ENCODE data around the gene PYDC1. TPM values are rescaled to one million over a fixed set of nuclear protein-coding genes. Genes with fewer than 3 reads are reported as not detected.
A peak's percentile ranks its signal among the peaks of the same experiment; 100 is the strongest.

PYDC1 gene
- total RNA-seq, 4 donors from 2014 or later = 4.2 to 17.7 (median 13.8) TPM; not detected in 1

DNA sequence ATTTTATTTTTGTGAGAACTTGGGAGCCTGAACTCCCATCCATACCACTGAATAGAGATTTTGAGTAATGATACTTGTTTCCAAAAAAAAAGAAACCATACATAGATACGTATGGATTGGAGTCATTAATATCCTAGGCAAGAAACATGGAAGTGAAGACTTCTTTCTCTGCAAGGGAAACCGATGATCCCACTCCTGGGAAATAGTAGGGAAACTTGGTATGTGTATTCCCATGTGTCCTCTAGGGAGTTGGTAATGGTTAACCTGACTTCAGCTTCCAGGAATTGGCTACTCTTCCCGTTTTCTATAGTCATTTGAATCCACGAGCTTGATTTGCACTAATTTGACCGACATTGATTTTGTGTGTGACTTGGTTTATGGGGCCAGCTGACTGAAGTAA, 31.6 kb downstream of the PYDC1 start:
- Histone ChIP-seq H3K9me3 (no peaks in the 10 kb centered on the region), H3K4me3 (no peak overlapping the region), H3K4me1 (peaks cover 40% of the 10 kb centered on the region), H3K27ac (no peak overlapping the region), H3K27me3 (no peaks in the 10 kb centered on the region), H3K36me3 (peaks cover 80% of the 10 kb centered on the region)
- WGBS = 63% methylated on average over 5 of the region's 5 CpGs
- no peak for DNase-seq (ENCODE audit: low spot score in 2 of 2)
- TF ChIP-seq EP300 (IDR thresholded peaks at IDR 0.05) = no peak
- TF ChIP-seq POLR2A (IDR thresholded peaks at IDR 0.05) = no peak
- TF ChIP-seq, protein P1, sequence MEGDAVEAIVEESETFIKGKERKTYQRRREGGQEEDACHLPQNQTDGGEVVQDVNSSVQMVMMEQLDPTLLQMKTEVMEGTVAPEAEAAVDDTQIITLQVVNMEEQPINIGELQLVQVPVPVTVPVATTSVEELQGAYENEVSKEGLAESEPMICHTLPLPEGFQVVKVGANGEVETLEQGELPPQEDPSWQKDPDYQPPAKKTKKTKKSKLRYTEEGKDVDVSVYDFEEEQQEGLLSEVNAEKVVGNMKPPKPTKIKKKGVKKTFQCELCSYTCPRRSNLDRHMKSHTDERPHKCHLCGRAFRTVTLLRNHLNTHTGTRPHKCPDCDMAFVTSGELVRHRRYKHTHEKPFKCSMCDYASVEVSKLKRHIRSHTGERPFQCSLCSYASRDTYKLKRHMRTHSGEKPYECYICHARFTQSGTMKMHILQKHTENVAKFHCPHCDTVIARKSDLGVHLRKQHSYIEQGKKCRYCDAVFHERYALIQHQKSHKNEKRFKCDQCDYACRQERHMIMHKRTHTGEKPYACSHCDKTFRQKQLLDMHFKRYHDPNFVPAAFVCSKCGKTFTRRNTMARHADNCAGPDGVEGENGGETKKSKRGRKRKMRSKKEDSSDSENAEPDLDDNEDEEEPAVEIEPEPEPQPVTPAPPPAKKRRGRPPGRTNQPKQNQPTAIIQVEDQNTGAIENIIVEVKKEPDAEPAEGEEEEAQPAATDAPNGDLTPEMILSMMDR (IDR thresholded peaks at IDR 0.05) = no peak
- no peak for TF ChIP-seq POLR2AphosphoS5 (IDR thresholded peaks at IDR 0.05)

DNA sequence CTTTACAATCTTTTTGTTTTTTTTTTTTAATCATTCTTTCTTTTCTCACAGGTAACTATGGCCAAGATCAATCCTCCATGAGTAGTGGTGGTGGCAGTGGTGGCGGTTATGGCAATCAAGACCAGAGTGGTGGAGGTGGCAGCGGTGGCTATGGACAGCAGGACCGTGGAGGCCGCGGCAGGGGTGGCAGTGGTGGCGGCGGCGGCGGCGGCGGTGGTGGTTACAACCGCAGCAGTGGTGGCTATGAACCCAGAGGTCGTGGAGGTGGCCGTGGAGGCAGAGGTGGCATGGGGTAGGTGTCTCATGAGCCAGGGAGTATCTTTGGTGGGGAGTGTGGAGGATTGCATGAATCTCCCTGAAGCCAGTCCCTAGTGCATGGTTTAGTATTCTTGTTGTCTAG, 32.0 kb downstream of the PYDC1 start:
- no peak for DNase-seq (ENCODE audit: low spot score in 2 of 2)
- peaks cover 76% of the 10 kb centered on the region for H3K36me3 ChIP-seq

DNA sequence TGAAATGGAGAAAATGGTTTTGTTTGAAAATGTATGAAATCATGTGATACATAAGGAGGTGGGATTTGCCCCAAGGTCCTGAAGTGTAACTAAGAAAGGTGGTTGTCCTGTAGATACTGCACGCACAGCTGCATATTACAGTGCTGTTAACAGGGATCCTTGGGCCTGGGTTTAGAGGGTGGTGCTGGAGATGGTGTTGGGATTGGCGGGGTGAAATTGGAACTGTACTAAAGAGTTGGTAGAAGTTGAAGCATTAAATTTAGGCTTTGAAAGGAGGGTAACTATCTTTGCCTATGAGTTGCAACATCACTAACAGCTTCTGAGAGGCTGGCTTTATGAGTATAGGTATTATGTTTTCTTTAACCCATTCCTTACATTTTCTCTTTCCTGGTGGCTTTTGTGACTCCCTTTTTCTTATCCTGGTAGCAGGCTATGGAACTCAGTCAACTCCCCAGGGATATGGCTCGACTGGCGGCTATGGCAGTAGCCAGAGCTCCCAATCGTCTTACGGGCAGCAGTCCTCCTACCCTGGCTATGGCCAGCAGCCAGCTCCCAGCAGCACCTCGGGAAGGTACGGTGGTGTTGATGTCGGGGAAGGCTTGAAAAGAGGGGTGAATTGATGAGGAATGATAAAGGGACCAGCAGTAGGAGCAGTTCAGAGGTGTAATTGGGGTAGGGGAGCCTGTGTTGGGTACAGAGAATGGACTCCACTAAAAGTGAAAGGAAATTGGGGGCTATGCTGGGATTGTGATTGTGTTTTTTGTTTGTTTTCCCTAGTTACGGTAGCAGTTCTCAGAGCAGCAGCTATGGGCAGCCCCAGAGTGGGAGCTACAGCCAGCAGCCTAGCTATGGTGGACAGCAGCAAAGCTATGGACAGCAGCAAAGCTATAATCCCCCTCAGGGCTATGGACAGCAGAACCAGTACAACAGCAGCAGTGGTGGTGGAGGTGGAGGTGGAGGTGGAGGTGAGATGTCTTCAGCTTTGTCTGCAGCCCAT, 33.2 kb downstream of the PYDC1 start:
- no peak for DNase-seq (ENCODE audit: low spot score in 2 of 2)
- no peak overlapping the region for H3K27ac ChIP-seq
- no peak overlapping the region for H3K4me3 ChIP-seq
- no peaks in the 10 kb centered on the region for H3K9me3 ChIP-seq
- TF ChIP-seq EP300 (IDR thresholded peaks at IDR 0.05) (no peak), POLR2A (IDR thresholded peaks at IDR 0.05) (no peak), POLR2AphosphoS5 (IDR thresholded peaks at IDR 0.05) (no peak)
- TF ChIP-seq, protein P1 (IDR thresholded peaks at IDR 0.05) = no peak
- peaks cover 47% of the 10 kb centered on the region for H3K4me1 ChIP-seq
- peaks cover 64% of the 10 kb centered on the region for H3K36me3 ChIP-seq
- H3K27me3 ChIP-seq = no peaks in the 10 kb centered on the region
- 80% methylated on average over 10 of the region's 10 CpGs for WGBS

More for the DNA sequence above, 32.0 kb downstream of the PYDC1 start:
- TF ChIP-seq, protein P1 (IDR thresholded peaks at IDR 0.05) = no peak
- TF ChIP-seq EP300 (IDR thresholded peaks at IDR 0.05) = no peak
- TF ChIP-seq POLR2AphosphoS5 (IDR thresholded peaks at IDR 0.05) = no peak
- no peak for TF ChIP-seq POLR2A (IDR thresholded peaks at IDR 0.05)
- no peak overlapping the region for H3K4me3 ChIP-seq
- no peak overlapping the region for H3K27ac ChIP-seq
- WGBS = 93% methylated on average over 14 of the region's 14 CpGs
- no peaks in the 10 kb centered on the region for H3K27me3 ChIP-seq
- no peaks in the 10 kb centered on the region for H3K9me3 ChIP-seq
- peaks cover 40% of the 10 kb centered on the region for H3K4me1 ChIP-seq

DNA sequence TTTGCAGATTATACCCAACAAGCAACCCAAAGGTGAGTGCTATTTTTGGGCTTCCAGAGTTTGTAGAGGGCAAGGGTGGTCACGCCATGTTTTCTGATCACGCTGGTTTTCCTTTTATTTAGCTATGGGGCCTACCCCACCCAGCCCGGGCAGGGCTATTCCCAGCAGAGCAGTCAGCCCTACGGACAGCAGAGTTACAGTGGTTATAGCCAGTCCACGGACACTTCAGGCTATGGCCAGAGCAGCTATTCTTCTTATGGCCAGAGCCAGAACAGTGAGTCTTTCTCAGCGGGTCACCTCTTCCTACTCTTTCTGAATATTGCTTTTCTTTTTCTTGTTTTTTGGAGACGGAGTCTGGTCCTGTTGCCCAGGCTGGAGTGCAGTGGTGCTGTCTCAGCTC, 34.5 kb downstream of the PYDC1 start:
- Histone ChIP-seq H3K9me3 (no peaks in the 10 kb centered on the region), H3K27me3 (no peaks in the 10 kb centered on the region), H3K4me3 (peak overlapping the region; percentile 96), H3K36me3 (peaks cover 51% of the 10 kb centered on the region), H3K27ac (no peak overlapping the region), H3K4me1 (peaks cover 49% of the 10 kb centered on the region)
- TF ChIP-seq, protein P1 (IDR thresholded peaks at IDR 0.05) = no peak
- no peak for TF ChIP-seq POLR2A (IDR thresholded peaks at IDR 0.05)
- TF ChIP-seq EP300 (IDR thresholded peaks at IDR 0.05) = no peak
- TF ChIP-seq POLR2AphosphoS5 (IDR thresholded peaks at IDR 0.05) = no peak
- 18% methylated on average over 7 of the region's 7 CpGs for WGBS
- DNase-seq (ENCODE audit: low spot score in 2 of 2) = no peak

DNA sequence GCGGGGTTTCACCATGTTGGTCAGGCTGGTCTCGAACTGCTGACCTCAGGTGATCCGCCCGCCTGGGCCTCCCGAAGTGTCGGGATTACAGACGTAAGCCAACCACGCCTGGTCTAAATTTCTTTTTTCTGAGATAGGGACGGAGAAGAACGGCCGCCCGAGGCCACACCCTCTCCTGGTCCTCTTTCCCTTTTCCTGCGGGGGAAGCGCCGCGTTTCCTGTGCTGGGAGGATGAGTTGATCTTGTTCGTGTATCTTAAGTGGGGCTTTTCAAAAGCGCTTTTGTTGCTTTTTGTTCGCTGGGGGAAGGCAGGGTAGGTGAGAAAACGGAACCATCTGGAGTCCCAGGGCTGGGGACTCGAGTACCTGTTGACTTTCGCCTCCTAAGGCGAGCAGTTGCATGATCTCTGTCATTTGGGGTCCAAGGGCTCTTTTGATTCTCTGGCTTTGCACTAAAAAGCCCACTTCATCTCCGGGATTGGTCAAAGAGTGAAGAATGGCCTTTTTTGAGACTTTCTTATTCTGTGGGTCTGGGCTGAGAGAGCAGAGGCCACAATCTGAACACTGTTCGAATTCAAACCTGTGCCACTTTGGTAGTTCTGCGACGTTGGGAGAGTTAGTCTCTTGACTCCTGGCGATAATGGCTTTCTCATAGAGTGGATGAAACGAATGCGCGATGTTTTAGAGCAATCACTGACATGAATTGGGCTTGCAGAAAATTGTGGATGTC, 35.7 kb downstream of the PYDC1 start:
- Histone ChIP-seq H3K36me3 (peaks cover 40% of the 10 kb centered on the region), H3K4me3 (peak overlapping the region; percentile 96), H3K27ac (peak overlapping the region; percentile 99), H3K27me3 (no peaks in the 10 kb centered on the region), H3K4me1 (peaks cover 49% of the 10 kb centered on the region), H3K9me3 (no peaks in the 10 kb centered on the region)
- TF ChIP-seq EP300 (IDR thresholded peaks at IDR 0.05) (no peak), POLR2A (IDR thresholded peaks at IDR 0.05) (no peak), POLR2AphosphoS5 (IDR thresholded peaks at IDR 0.05) (no peak)
- TF ChIP-seq, protein P1 (IDR thresholded peaks at IDR 0.05) = no peak
- DNase-seq (ENCODE audit: low spot score in 2 of 2) = peak in 1 of 2 donors; percentile 79
- WGBS = 4% methylated on average over 28 of the region's 31 CpGs

Measured in suprapubic skin (tissue), 4 donors.